Colonic mucosa (tissue), 4 donors: ENCODE results near the gene PEX12. TPM values are rescaled to one million over a fixed set of nuclear protein-coding genes. Genes with fewer than 3 reads are reported as not detected.

Experiments
- DNase-seq: peaks from one replicate; pipeline ENCODE4 v3.0.0-alpha.2; 2020
- H3K27ac ChIP-seq: fragments of 200-600 bp; one replicate; pipeline ENCODE4 v1.8.0; 2021
- H3K27me3 ChIP-seq: fragments of 200-600 bp; one replicate; pipeline ENCODE4 v1.8.0; 2021
- H3K36me3 ChIP-seq: fragments of 200-600 bp; one replicate; pipeline ENCODE4 v1.8.0; 2021
- H3K4me1 ChIP-seq: fragments of 200-600 bp; one replicate; pipeline ENCODE4 v1.8.0; 2021; ENCODE audit warnings: mild to moderate bottlenecking
- H3K4me3 ChIP-seq: fragments of 200-600 bp; one replicate; pipeline ENCODE4 v1.8.0; 2021
- H3K9ac ChIP-seq, 2 donors: one replicate each; pipeline ENCODE4 v1.7.0; 2013; ENCODE audit warnings: control low read depth in 2 of 2, low read depth in 2 of 2, low read length in 2 of 2
- H3K9me3 ChIP-seq: fragments of 200-600 bp; one replicate; pipeline ENCODE4 v1.8.0; 2021
- intact Hi-C: fragments of 100-400 bp; cut with DNase I; formaldehyde crosslinking; loops from one replicate; pipeline ENCODE4 v1.14.1; 2022
- total RNA-seq, 2 donors: library from RNA; stranded (reverse); fragmentation: NEBNext Ultra II Directional in 1 of 2; extraction: Animal tissue kit (Norgen Biotek cat#: 25700) in 1 of 2; gene quantifications; one replicate each; pipeline ENCODE4 v1.2.1, GENCODE V29; 2021
- TF ChIP-seq, protein P1 (sequence below): fragments of 200-600 bp; IDR thresholded peaks from one replicate; pipeline ENCODE4 v1.8.0; 2022; ENCODE audit warnings: antibody characterized with exemption, mild to moderate bottlenecking
- donor health status: healthy.
- donor health status: DM: no; HTN: no; CAD: no.
- donor health status: DM: no; HTN: no; CAD: no.

PEX12 gene
- total RNA-seq, 2 donors from 2014 or later = 2.6 to 5.9 TPM

- TF ChIP-seq, protein P1, sequence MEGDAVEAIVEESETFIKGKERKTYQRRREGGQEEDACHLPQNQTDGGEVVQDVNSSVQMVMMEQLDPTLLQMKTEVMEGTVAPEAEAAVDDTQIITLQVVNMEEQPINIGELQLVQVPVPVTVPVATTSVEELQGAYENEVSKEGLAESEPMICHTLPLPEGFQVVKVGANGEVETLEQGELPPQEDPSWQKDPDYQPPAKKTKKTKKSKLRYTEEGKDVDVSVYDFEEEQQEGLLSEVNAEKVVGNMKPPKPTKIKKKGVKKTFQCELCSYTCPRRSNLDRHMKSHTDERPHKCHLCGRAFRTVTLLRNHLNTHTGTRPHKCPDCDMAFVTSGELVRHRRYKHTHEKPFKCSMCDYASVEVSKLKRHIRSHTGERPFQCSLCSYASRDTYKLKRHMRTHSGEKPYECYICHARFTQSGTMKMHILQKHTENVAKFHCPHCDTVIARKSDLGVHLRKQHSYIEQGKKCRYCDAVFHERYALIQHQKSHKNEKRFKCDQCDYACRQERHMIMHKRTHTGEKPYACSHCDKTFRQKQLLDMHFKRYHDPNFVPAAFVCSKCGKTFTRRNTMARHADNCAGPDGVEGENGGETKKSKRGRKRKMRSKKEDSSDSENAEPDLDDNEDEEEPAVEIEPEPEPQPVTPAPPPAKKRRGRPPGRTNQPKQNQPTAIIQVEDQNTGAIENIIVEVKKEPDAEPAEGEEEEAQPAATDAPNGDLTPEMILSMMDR = no peak
- H3K36me3 ChIP-seq = peaks cover 29% of the 10 kb centered on the region
These were observed 17.7 kb upstream of the PEX12 start for GRCh38 chr17:35596072-35596471.

GRCh38 chr17:35588196-35588920 is 10.0 kb upstream of the PEX12 start:
- H3K36me3 ChIP-seq = no peaks in the 10 kb centered on the region
- DNase-seq = peak; percentile 39
- intact Hi-C loops = no loop called here
- H3K9me3 ChIP-seq = no peaks in the 10 kb centered on the region
- TF ChIP-seq, protein P1 = no peak
- no peaks in the 10 kb centered on the region for H3K27me3 ChIP-seq
- H3K27ac ChIP-seq = peak overlapping the region; percentile 88
- peak overlapping the region; percentile 69 for H3K4me3 ChIP-seq
- H3K4me1 ChIP-seq = peaks cover 4% of the 10 kb centered on the region
- peak overlapping the region in 1 of 2 donors; percentile 99 for H3K9ac ChIP-seq

More at GRCh38 chr17:35596072-35596471, 17.7 kb upstream of the PEX12 start:
- Histone ChIP-seq H3K9me3 (no peaks in the 10 kb centered on the region), H3K4me1 (no peaks in the 10 kb centered on the region), H3K27me3 (no peaks in the 10 kb centered on the region), H3K27ac (no peak overlapping the region), H3K4me3 (no peak overlapping the region), H3K9ac (no peak overlapping the region)
- intact Hi-C loops = no loop called here
- no peak for DNase-seq

DNA sequence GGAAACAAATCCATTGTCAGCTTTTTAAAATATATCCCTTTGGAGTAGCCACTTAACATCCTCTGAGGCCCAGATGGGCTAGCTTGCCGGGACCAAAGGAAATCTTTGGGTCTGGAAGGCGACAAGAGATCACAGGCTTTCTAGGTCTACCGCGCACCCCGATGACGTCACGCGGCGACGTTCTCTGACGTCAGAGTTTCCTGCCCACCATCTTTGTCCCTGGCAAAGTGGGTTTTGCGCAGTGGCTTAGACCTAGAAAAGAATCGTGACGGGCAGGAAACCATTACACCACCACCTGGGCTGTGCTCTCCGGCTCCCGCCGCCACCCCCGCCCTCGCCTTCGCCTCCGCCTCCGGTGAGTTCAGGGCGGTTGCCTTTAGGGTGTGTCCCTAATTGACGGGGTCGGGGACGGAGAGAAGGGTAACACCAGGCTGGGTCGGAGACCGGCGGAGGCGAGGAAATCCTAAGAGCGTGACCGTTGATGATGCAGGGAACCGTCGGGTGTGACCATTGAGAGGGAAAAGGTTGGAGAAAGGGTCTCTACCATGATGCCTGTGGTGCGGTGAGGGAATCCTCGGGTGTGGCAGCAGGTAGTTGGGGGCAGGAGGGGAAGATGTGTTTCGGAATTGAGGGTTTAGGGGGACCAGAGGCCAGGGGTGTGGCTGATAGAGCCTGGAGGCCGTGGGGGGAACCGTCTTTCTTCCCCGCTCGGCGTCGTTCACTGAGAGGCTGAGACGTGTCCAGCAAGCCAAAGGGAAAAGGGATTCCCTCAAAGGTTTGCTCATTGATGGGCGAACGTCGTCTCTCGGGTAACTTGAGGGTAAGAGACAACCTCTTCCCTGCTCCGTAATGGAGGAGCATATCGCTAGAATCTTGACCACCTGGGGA is 8.9 kb upstream of the PEX12 start, which contains the start of gene AP2B1:
TSS of gene AP2B1 (plus strand) at position 249 of the 888 bp plus-strand sequence. CDS start 6,709 bp downstream, outside the sequence.
- TF ChIP-seq, protein P1 = no peak
- H3K9ac ChIP-seq = peak within 1 kb of the TSS; percentile 89 to 99
- H3K4me3 ChIP-seq = peak within 1 kb of the TSS; percentile 69
- H3K27me3 ChIP-seq = no peaks in the 10 kb centered on the region
- DNase-seq = peak; percentile 95
- peaks cover 4% of the 10 kb centered on the region for H3K4me1 ChIP-seq
- H3K27ac ChIP-seq = peak within 1 kb of the TSS; percentile 88
- no peaks in the 10 kb centered on the region for H3K9me3 ChIP-seq
- no peaks in the 10 kb centered on the region for H3K36me3 ChIP-seq
- intact Hi-C loops = no loop called here

DNA sequence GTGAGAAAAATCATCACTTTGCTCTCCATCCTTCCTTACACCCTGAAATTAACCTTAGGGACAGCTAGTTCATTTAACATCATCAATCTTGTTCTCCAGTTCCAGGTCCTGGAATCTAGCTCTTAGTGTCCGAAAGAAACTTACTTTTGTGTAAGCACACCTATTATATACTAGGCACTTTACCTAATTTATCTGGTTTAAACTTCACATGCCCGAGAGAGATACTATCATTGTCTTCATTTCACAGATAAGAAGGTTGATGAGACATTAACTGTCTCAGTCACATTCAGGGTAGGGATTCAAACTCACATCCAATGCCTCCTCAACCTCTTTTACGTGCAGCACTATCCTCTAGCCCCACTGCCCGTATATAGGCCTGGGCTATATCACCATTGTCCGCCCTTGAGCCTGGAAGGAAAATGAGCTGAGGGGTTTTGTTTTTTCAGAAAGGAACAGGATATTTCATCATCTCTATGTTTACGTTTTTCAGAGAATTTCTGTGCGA is 8.2 kb upstream of the PEX12 start:
- Histone ChIP-seq H3K4me1 (peaks cover 4% of the 10 kb centered on the region), H3K27me3 (no peaks in the 10 kb centered on the region), H3K9ac (peak overlapping the region; percentile 89 to 99), H3K27ac (peak overlapping the region; percentile 88), H3K9me3 (no peaks in the 10 kb centered on the region), H3K36me3 (no peaks in the 10 kb centered on the region), H3K4me3 (peak overlapping the region; percentile 69)
- peak; percentile 21 for DNase-seq
- TF ChIP-seq, protein P1 = no peak
- intact Hi-C loops = no loop called here

DNA sequence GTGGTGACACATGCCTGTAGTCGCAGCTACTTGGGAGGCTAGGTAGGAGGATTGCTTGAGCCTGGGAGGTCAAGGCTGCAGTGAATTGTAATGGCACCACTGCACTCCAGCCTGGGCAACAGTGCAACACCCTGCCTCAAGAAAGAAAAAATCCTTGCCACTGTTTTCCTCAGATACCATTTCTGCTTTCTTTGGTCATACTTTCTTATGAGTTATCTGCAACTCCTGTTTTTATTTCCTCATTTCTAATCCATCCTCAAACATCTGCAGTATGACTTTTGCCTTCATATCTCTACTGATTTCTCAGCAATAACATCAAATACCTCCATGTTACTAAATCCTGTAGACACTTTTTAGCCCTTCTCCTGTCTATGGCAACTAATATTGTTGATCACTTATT is 5.7 kb upstream of the PEX12 start:
- Histone ChIP-seq H3K4me3 (no peak overlapping the region), H3K27ac (no peak overlapping the region), H3K27me3 (no peaks in the 10 kb centered on the region), H3K9me3 (no peaks in the 10 kb centered on the region), H3K36me3 (no peaks in the 10 kb centered on the region), H3K9ac (no peak overlapping the region), H3K4me1 (peaks cover 6% of the 10 kb centered on the region)
- DNase-seq = no peak
- TF ChIP-seq, protein P1 = no peak
- intact Hi-C loops = no loop called here
